ENCODE measurements around the gene RPS16. TPM values are rescaled to one million over a fixed set of nuclear protein-coding genes. Genes with fewer than 3 reads are reported as not detected.

Gene RPS16
- total and polyA plus RNA-seq, 2 of the 13 experiments (the other 11 are each of a cell fraction or from before 2014, with no cell fraction given) = 488 to 2,583 TPM

- TF ChIP-seq, protein P1, sequence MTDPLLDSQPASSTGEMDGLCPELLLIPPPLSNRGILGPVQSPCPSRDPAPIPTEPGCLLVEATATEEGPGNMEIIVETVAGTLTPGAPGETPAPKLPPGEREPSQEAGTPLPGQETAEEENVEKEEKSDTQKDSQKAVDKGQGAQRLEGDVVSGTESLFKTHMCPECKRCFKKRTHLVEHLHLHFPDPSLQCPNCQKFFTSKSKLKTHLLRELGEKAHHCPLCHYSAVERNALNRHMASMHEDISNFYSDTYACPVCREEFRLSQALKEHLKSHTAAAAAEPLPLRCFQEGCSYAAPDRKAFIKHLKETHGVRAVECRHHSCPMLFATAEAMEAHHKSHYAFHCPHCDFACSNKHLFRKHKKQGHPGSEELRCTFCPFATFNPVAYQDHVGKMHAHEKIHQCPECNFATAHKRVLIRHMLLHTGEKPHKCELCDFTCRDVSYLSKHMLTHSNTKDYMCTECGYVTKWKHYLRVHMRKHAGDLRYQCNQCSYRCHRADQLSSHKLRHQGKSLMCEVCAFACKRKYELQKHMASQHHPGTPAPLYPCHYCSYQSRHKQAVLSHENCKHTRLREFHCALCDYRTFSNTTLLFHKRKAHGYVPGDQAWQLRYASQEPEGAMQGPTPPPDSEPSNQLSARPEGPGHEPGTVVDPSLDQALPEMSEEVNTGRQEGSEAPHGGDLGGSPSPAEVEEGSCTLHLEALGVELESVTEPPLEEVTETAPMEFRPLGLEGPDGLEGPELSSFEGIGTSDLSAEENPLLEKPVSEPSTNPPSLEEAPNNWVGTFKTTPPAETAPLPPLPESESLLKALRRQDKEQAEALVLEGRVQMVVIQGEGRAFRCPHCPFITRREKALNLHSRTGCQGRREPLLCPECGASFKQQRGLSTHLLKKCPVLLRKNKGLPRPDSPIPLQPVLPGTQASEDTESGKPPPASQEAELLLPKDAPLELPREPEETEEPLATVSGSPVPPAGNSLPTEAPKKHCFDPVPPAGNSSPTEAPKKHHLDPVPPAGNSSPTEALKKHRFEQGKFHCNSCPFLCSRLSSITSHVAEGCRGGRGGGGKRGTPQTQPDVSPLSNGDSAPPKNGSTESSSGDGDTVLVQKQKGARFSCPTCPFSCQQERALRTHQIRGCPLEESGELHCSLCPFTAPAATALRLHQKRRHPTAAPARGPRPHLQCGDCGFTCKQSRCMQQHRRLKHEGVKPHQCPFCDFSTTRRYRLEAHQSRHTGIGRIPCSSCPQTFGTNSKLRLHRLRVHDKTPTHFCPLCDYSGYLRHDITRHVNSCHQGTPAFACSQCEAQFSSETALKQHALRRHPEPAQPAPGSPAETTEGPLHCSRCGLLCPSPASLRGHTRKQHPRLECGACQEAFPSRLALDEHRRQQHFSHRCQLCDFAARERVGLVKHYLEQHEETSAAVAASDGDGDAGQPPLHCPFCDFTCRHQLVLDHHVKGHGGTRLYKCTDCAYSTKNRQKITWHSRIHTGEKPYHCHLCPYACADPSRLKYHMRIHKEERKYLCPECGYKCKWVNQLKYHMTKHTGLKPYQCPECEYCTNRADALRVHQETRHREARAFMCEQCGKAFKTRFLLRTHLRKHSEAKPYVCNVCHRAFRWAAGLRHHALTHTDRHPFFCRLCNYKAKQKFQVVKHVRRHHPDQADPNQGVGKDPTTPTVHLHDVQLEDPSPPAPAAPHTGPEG (CRISPR knock-in tag; IDR thresholded peaks at IDR 0.05) = peak; percentile 67
- TF ChIP-seq ZNF343 (CRISPR knock-in tag; IDR thresholded peaks at IDR 0.05) (no peak), HOXD1 (CRISPR knock-in tag; IDR thresholded peaks at IDR 0.05) (no peak; the same call in 1 of the 2 replicates), ZNF563 (CRISPR knock-in tag; IDR thresholded peaks at IDR 0.05) (no peak), HDAC1 (CRISPR knock-in tag; IDR thresholded peaks at IDR 0.05) (peak; percentile 54), ZNF512B (CRISPR knock-in tag; IDR thresholded peaks at IDR 0.05; ENCODE audit: borderline replicate concordance) (no peak), BRD4 (CRISPR knock-in tag; IDR thresholded peaks at IDR 0.05) (peak; percentile 49; the same call in 1 of the 2 replicates), SP2 (CRISPR knock-in tag; IDR thresholded peaks at IDR 0.05) (peak; percentile 98), NFKB2 (CRISPR knock-in tag; IDR thresholded peaks at IDR 0.05; ENCODE audit: borderline replicate concordance) (no peak), SALL1 (CRISPR knock-in tag; IDR thresholded peaks at IDR 0.05) (peak; percentile 59), SOX6 (IDR thresholded peaks at IDR 0.05) (no peak), SOX6 (CRISPR knock-in tag; IDR thresholded peaks at IDR 0.05) (no peak; the same call in none of the 2 replicates), PHF21A (CRISPR knock-in tag; IDR thresholded peaks at IDR 0.05) (peak; percentile 73; the same call in 1 of the 2 replicates), ZFP36 (IDR thresholded peaks at IDR 0.05; ENCODE audit: borderline replicate concordance, low read depth, low read length, partially characterized antibody) (no peak), MAX (IDR thresholded peaks at IDR 0.05) (peak; percentile 57)
- TF ChIP-seq, protein P2, sequence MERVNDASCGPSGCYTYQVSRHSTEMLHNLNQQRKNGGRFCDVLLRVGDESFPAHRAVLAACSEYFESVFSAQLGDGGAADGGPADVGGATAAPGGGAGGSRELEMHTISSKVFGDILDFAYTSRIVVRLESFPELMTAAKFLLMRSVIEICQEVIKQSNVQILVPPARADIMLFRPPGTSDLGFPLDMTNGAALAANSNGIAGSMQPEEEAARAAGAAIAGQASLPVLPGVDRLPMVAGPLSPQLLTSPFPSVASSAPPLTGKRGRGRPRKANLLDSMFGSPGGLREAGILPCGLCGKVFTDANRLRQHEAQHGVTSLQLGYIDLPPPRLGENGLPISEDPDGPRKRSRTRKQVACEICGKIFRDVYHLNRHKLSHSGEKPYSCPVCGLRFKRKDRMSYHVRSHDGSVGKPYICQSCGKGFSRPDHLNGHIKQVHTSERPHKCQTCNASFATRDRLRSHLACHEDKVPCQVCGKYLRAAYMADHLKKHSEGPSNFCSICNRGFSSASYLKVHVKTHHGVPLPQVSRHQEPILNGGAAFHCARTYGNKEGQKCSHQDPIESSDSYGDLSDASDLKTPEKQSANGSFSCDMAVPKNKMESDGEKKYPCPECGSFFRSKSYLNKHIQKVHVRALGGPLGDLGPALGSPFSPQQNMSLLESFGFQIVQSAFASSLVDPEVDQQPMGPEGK (CRISPR knock-in tag; IDR thresholded peaks at IDR 0.05) = peak; percentile 56; the same call in 1 of the 2 replicates
- TF ChIP-seq, protein P3, sequence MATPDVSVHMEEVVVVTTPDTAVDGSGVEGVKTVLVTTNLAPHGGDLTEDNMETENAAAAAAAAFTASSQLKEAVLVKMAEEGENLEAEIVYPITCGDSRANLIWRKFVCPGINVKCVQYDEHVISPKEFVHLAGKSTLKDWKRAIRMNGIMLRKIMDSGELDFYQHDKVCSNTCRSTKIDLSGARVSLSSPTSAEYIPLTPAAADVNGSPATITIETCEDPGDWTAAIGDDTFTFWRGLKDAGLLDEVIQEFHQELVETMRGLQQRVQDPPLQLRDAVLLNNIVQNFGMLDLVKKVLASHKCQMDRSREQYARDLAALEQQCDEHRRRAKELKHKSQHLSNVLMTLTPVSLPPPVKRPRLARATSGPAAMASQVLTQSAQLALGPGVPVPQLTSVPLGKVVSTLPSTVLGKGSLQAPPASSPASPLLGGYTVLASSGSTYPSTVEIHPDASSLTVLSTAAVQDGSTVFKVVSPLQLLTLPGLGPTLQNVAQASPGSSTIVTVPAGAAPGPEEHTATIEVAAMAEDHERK (CRISPR knock-in tag; IDR thresholded peaks at IDR 0.05; ENCODE audit: low read depth) = no peak
Measured at GRCh38 chr19:39390751-39391437, 44.9 kb downstream of the RPS16 start, which contains the start of the genes MED29 and PAF1 (continued).

Measured in HepG2 (cell line).